Stimulated activated CD8-positive, alpha-beta memory T cell treated with anti-CD3 and anti-CD28 coated beads, Interleukin-15, amount 100 ng/mL, for 4 hours (primary cell): ENCODE measurements around the gene ZBTB8OS.
A peak's percentile ranks its signal among the peaks of the same experiment; 100 is the strongest.
"Not testable (repeated sequence)": the region's sequence is repeated elsewhere in the genome, so short reads cannot be mapped to it uniquely, and the experiment has no call there.

Experiments
- DNase-seq, 2 donors: peaks; one replicate each; pipeline ENCODE4 v3.0.0-alpha.2; 2020; ENCODE audit warnings: low read depth in 2 of 2

ZBTB8OS gene

DNA sequence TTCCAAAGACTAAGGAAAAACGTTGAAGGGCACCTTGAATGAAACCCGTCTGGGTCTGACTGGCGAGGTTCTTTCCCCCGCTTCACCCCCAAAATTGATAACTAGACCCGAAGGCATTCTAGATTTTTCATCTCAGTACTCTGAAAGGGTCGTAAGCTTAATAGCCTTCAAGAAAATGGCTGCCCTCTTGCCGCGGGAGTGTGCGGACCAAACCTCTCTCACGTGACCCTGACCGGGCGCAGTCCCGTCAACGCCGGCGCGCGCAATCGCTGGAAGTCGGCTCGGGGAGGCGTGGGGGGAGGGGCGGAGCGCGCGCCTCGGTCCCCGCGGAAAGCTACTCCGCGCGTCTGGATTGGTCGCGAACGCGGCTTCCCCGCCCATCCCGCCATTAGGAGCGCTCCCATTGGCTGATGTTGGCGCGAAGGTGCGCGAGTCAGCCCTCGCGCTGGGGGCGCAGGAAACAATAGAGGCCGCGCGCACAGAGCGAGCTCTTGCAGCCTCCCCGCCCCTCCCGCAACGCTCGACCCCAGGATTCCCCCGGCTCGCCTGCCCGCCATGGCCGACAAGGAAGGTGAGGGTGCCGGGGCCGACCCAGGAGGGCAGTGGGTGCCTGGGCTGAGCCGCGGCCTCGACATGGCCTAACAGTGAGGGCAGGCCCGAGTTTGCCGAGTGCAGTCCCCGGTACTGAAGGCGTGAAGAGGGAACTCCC, 556 bp upstream of the ZBTB8OS start, which contains the start of gene RBBP4:
Gene RBBP4 (plus strand): TSS at position 457 of the 709 bp plus-strand sequence. CDS start 99 bp downstream, at position 556.
- DNase-seq, result peak; percentile 95 to 99

DNA sequence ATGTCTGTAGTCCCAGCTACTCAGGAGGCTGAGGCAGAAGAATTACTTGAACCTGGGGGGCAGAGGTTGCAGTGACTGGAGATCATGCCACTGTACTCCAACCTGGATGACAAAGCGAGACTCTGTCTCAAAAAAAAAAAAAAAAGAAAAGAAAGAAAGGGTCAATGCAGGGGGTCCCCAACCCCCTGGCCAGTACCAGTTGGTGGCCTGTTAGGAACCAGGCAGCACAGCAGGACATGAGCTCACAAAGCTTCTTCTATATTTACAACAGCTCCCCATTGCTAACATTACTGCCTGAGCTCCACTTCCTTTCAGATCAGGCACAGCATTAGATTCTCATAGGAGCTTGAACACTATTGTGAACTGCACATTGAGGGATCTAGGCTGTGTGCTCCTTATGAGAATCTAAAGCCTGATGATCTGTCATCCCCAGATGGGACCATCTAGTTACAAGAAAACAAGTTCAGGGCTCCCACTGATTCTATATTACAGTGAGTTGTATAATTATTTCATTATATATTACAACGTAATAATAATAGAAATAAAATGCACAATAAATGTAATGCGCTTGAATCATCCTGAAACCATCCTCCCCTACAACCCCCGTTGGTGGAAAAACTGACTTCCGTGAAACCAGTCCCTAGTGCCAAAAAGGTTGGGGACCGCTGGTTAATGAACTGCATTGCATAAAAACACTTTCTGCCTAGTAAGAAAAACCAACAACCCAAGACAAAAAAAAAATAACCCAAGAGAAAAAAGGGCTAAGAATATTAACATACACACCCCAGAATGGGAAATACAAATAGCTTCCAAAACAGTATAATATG, 2.8 kb downstream of the ZBTB8OS start:
- peak in 1 of 2 donors; percentile 6 for DNase-seq

DNA sequence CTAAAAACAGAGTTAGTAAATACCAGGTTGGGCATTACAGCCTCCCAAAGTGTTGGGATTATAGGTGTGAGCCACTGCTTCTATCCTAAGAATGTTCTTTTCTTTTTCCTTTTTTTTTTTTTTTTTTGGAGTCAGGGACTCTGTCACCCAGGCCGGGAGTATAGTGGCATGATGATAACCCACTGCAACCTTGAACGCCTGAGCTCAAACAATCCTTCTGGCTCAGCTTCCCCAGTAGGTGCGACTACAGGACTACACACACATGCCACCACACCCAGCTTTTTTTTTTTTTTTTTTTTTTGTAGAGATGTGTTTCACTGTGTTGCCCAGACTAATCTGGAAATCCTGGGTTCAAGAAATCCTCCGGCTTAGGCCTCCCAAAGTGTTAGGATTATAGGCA, 5.9 kb downstream of the ZBTB8OS start:
- DNase-seq, result no peak

DNA sequence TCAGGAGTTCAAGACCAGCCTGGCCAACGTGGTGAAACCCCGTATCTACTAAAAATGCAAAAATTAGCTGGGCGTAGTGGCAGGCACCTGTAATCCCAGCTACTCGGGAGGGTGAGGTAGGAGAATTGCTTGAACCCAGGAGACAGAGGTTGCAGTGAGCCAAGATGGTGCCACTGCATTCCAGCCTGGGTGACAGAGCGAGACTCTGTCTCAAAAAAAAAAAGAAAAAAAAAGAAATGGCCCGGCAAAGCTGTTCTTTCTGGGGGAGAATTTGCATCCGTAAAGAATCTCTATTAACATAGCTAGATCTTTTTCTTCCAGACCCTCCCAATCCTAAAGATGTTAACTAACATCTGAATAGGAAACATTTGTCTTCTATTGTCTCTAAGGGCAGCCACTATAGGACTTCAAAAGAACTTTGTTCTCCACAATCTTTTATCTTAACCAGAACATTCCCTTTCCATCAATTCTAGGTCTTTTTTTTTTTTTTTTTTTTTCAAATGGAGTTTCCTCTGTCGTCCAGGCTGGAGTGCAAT, 8.0 kb downstream of the ZBTB8OS start:
- not testable (repeated sequence) for DNase-seq

DNA sequence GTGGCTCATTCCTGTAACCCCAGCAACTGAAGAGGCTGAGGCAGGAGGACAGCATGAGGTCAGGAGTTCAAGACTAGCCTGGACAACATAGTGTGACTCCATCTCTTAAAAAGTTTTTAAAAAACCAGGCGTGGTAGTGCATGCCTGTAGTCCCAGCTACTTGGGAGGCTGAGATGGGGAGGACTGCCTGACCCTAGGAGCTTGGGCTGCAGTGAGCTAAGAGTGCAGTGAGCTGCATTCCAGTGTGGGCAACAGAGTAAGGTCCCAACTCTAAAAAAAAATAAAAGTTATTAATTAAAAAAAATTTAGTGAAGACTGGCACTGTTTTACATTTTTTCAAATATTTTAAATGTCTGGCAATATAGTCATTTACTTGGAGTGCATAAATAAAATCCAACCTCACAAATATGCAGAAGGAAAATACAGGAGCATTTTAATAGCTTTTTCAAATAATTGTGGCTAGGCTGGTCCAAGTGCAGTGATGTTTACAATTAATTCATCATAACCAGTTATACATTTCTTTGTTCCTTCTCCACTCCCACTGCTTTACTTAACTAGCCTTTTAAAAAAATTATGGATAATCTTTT, 10.8 kb downstream of the ZBTB8OS start:
- no peak for DNase-seq

GRCh38 chr1:32636914-32637645, 13.3 kb downstream of the ZBTB8OS start:
- DNase-seq, result no peak

- DNase-seq, result no peak
These were observed 14.7 kb downstream of the ZBTB8OS start for GRCh38 chr1:32635508-32636277.

DNA sequence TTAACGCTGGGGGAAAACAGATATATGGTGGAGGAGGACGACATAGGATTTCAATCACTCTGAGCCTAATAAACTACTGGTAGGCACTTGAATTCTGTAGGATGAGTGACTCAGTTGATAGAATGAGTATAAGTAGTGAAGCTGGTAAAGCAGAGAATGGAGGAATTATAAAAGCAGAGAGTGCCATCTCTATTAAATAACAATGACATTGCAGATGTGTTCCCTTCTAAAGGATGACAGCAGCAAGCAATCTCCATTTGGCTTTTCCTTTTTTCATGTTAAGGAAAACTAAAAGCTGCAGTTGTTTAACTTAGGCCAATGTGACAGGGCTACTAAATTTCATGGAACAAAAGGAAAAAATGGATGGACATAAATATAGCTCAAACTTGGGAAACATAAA, 17.5 kb downstream of the ZBTB8OS start:
- DNase-seq, result no peak

DNA sequence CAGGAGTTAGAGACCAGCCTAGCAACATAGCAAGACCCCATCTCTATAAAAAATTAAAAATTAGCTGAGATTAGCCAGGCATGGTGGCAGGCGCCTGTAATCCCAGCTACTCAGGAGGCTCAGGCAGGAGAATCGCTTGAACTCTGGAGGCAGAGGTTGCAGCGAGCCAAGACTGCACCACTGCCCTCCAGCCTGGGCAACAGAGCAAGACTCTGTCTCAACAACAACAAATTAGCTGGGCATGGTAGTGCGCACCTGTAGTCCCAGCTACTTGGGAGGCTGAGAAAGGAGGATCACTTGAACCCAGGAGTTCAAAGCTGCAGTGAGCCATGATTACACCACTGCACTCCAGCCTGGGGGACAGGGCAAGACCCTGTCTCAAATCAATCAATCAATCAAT, 20.2 kb downstream of the ZBTB8OS start:
- not testable (repeated sequence) for DNase-seq

DNA sequence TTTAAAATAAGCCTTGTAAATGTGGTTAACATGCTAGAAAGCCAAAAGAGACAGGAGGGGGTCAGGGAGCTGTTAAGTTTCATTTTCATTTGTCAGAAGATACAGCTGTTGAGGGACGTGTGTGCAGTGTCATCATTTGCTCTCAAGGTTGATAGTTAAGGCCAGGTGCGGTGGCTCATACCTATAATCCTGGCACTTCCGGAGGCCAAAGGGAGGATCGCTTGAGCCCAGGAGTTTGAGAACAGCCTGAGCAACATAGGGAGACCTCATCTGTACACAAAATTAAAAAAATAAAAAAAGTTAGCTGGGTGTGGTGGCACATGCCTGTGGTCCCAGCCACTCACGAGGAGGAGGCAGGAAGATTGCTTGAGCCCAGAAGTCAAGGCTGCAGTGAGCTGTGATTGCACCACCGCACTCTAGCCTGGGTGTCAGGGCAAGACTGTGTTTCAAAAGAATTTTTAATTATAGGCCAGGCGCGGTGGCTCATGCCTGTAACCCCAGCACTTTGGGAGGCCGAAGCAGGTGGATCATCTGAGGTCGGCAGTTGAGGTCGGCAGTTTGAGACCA, 22.7 kb downstream of the ZBTB8OS start:
- DNase-seq, result no peak

DNA sequence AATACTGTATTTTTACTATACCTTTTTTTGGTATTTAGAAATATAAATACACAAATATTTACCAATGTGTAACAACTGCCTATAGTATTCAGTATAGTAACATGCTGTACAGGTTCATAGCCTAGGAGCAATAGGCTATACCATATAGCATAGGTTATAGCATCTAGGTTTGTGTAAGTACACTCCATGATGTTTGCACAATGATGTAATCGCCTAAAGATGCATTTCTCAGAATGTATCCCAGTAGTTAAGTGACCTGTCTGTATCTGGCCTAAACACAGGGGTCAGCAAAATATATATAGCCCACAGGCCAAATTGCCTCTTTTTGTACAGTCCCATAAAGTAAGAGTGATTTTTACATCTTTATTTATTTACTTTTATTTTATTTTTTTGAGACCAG, 24.2 kb downstream of the ZBTB8OS start:
- no peak for DNase-seq

DNA sequence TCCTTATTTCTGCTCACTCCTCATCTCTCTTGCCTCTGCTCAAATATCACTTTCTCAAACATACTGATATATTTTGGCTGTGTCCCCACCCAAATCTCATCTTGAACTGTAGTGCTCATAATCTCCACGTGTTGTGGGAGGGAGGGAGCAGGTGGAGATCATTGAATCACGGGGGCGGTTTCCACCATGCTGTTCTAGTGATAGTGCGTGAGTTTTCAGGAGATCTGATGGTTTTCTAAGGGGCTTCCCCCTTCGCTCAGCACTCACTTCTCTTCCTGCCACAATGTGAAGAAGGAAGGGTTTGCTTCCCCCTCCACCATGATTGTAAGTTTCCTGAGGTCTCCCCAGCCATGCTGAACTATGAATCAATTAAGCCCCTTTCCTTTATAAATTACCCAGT, 26.6 kb downstream of the ZBTB8OS start:
- peak in 1 of 2 donors; percentile 17 for DNase-seq

- DNase-seq, result no peak
These were observed 27.3 kb downstream of the ZBTB8OS start for GRCh38 chr1:32622806-32623681.

- no peak for DNase-seq
These were observed 28.1 kb downstream of the ZBTB8OS start for GRCh38 chr1:32622205-32622604.

DNA sequence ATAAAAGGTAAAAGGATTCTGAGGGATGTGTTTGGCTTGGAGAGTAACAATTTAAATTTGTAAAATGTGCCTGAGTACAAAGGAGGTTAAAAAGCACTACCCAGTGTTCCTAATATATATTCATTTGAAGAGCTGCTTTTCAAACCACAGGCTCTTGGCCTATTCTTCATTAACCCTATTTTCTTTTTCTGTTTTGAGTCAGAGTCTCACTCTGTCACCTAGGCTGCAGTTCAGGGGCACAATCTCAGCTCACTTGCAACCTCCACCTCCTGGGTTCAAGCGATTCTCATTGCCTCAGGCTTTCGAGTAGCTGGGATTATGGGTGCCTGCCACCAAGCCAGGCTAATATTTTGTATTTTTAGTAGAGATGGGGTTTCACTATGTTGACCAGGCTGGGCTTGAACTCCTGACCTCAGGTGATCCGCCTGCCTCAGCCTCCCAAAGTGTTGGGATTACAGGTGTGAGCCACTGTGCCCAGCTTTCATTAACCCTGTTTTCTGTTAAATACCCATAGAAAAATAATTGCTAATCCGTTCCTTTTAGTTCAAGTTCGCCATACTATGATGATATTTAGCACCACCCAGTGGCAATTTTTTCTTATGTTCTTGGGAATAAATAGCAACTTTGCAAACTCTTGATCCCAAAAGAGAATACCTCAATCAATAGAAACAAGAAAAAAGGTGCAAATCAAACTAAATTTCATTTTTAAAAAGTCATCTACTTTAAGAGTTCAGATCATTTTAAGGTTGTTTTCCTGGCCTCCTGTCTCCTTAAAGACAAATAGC, 30.5 kb downstream of the ZBTB8OS start:
- DNase-seq, result no peak

- no peak for DNase-seq
These were observed 31.6 kb downstream of the ZBTB8OS start for GRCh38 chr1:32618673-32619221.

GRCh38 chr1:32613472-32613871, 36.9 kb downstream of the ZBTB8OS start:
- DNase-seq, result no peak

- peak in 1 of 2 donors; percentile 16 for DNase-seq
These were observed 38.0 kb downstream of the ZBTB8OS start for GRCh38 chr1:32612189-32612881.
